ENCODE measurements around the gene MAML1. TPM values are rescaled to one million over a fixed set of nuclear protein-coding genes. Genes with fewer than 3 reads are reported as not detected.
"Not testable (repeated sequence)": the region's sequence is repeated elsewhere in the genome, so short reads cannot be mapped to it uniquely, and the experiment has no call there.

Gene MAML1
- total and polyA plus RNA-seq, 4 donors = 10.8 to 30.4 (median 22.9) TPM

DNA sequence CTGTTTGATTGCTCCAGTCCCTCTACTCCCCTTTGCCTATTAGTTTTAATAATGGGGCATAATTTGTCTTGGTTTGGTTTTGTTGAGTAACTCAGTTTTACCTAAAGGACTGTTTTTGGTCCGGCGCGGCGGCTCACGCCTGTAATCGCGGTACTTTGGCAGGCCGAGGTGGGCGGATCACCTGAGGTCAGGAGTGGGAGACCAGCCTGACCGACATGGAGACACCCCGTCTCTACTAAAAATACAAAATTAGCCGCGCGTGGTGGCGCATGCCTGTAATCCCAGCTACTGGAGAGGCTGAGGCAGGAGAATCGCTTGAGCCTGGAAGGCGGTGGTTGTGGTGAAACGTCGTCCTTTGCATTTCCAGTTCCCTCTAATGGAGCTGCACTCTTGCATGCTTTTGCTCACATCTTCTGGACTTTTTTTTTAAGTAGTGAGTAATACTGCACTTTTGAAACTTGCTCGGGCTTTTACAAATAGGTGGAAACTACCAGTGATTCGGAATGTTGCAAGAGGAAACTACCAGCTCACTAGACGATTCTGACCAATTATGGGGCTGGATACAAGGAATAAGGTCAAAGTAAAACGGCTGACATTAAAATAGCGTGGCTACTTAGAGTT is 721 bp upstream of the MAML1 start:
- peaks cover 10% of the 10 kb centered on the region for H3K36me3 ChIP-seq (ENCODE audit: control insufficient read depth, insufficient read depth, low read length)
- no peaks in the 10 kb centered on the region for H3K27me3 ChIP-seq (ENCODE audit: control insufficient read depth, insufficient read depth, low read length)
- no peaks in the 10 kb centered on the region for H3K9me3 ChIP-seq (ENCODE audit: control insufficient read depth, insufficient read depth, low read length)
- peaks cover 21% of the 10 kb centered on the region for H3K4me1 ChIP-seq (ENCODE audit: control insufficient read depth, insufficient read depth, low read length)
- peak overlapping the region; percentile 70 for H3K27ac ChIP-seq (ENCODE audit: low read depth, low read length)
- H3K4me3 ChIP-seq (ENCODE audit: low read depth, low read length) = peak overlapping the region; percentile 78
- WGBS (ENCODE audit: insufficient coverage) = 89% methylated on average over 9 of the region's 24 CpGs
- DNase-seq (ENCODE audit: low read depth in 4 of 6, low spot score in 6 of 6) = no peak

DNA sequence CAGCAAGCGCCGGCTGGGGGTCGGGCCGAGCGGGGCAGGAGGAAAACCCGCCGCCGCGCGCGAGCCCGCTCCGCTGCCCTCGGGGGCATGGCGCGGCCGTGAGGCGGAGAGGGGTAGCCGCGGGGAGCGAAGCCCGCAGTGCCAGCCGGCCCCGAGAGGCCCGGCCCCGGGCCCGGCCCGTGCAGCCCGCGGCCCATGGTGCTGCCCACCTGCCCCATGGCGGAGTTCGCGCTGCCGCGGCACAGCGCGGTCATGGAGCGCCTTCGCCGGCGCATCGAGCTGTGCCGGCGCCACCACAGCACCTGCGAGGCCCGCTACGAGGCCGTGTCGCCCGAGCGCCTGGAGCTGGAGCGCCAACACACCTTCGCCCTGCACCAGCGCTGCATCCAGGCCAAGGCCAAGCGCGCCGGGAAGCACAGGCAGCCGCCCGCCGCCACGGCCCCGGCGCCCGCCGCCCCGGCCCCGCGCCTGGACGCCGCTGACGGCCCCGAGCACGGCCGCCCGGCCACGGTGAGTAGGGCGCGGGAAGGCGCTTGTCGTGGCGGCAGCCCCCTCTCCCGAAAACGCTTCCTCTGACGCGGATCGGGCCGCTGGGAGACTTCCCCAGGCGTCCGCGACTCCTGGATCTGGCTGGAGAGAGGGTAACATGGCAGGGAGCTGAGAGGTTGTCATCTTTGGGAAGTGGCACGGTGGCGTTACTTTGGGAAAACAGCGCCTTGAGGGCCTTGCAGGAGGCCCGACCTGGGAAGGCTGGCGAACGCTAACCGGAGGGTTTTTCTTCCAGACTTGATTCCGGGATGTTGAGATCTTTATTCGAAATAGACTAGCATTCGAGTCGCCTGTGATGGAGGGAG is 523 bp downstream of the MAML1 start:
- Histone ChIP-seq H3K9me3 (ENCODE audit: control insufficient read depth, insufficient read depth, low read length) (no peaks in the 10 kb centered on the region), H3K27me3 (ENCODE audit: control insufficient read depth, insufficient read depth, low read length) (no peaks in the 10 kb centered on the region), H3K36me3 (ENCODE audit: control insufficient read depth, insufficient read depth, low read length) (peaks cover 7% of the 10 kb centered on the region), H3K27ac (ENCODE audit: low read depth, low read length) (peak overlapping the region; percentile 89), H3K4me3 (ENCODE audit: low read depth, low read length) (peak overlapping the region; percentile 78), H3K4me1 (ENCODE audit: control insufficient read depth, insufficient read depth, low read length) (peaks cover 21% of the 10 kb centered on the region)
- 0% methylated on average over 101 of the region's 101 CpGs for WGBS (ENCODE audit: insufficient coverage)
- DNase-seq (ENCODE audit: low read depth in 4 of 6, low spot score in 6 of 6) = peak in 5 of 6 donors; percentile 13 to 71 (median 38)

DNA sequence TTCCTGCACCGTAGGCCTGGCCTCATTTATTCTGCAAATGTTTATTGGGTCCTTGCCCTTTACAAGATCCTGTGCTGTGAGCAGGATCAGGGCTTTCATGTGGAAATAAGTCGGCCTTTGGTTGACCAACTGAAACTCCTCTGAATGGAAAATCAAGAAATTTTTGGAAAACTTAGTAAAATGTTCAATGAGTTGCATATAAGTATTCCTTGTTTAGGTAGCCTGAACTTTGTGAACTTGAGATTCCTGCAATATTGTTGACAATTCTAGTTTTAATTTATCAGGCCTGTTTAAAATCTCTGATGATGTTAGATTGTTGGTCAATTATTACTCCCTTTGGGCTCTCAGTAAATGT is 1.1 kb downstream of the MAML1 start:
- 0% methylated on average over 2 of the region's 2 CpGs for whole genome bisulfite sequencing (ENCODE audit: insufficient coverage)

DNA sequence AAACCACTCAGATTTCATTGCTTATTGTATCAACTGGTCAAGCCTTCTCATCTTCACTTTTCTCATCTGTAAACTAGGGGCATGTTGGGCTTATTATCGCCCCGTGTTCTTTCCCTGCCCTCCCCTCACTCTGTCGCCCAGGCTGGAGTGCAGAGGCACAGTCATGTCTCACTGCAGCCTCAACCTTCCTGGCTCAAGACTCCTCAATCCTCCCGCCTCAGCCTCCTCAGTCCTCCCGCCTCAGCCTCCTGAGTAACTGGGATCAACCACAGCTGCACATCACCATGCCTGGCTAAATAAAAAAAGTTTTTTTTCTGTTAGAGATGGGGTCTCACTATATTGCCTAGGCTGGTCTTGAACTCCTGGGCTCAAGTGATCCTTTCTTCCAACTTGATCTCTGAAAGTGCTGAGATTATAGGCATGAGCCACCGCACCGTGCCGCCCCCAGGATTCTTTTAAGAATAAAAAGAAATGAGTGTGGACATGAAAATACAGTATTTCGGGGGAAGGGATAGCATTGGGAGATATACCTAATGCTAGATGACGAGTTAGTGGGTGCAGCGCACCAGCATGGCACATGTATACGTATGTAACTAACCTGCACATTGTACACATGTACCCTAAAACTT is 2.0 kb downstream of the MAML1 start:
- peak overlapping the region; percentile 78 for H3K4me3 ChIP-seq (ENCODE audit: low read depth, low read length)
- no peaks in the 10 kb centered on the region for H3K9me3 ChIP-seq (ENCODE audit: control insufficient read depth, insufficient read depth, low read length)
- H3K27me3 ChIP-seq (ENCODE audit: control insufficient read depth, insufficient read depth, low read length) = no peaks in the 10 kb centered on the region
- 38% methylated on average over 3 of the region's 12 CpGs for whole genome bisulfite sequencing (ENCODE audit: insufficient coverage)
- peaks cover 7% of the 10 kb centered on the region for H3K36me3 ChIP-seq (ENCODE audit: control insufficient read depth, insufficient read depth, low read length)
- DNase-seq (ENCODE audit: low read depth in 4 of 6, low spot score in 6 of 6) = no peak
- peaks cover 21% of the 10 kb centered on the region for H3K4me1 ChIP-seq (ENCODE audit: control insufficient read depth, insufficient read depth, low read length)
- H3K27ac ChIP-seq (ENCODE audit: low read depth, low read length) = no peak overlapping the region

More for the DNA sequence above, 1.1 kb downstream of the MAML1 start:
- peak overlapping the region; percentile 89 for H3K27ac ChIP-seq (ENCODE audit: low read depth, low read length)
- H3K9me3 ChIP-seq (ENCODE audit: control insufficient read depth, insufficient read depth, low read length) = no peaks in the 10 kb centered on the region
- H3K4me1 ChIP-seq (ENCODE audit: control insufficient read depth, insufficient read depth, low read length) = peaks cover 21% of the 10 kb centered on the region
- H3K36me3 ChIP-seq (ENCODE audit: control insufficient read depth, insufficient read depth, low read length) = peaks cover 7% of the 10 kb centered on the region
- no peaks in the 10 kb centered on the region for H3K27me3 ChIP-seq (ENCODE audit: control insufficient read depth, insufficient read depth, low read length)
- peak in 1 of 6 donors; percentile 1 for DNase-seq (ENCODE audit: low read depth in 4 of 6, low spot score in 6 of 6)
- H3K4me3 ChIP-seq (ENCODE audit: low read depth, low read length) = peak overlapping the region; percentile 78

DNA sequence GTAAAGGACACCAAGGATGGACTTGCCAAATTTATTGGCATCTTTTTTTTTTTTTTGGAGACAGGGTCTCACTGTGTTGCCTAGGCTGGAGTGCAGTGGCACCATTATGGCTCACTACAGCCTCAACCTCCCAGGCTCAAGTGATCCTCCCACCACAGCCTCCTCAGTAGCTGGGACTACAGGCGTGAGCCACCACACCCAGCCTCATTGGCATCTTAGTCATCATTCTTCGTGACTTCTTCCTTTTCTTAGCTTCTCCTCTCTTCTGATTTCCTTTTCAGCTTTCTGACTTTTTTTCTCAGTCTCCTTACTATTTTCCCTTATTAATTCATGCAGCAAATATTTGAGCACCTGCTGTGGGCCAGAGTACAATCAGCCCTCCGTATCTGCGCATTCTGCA is 6.1 kb downstream of the MAML1 start:
- Histone ChIP-seq H3K4me3 (ENCODE audit: low read depth, low read length) (no peak overlapping the region), H3K4me1 (ENCODE audit: control insufficient read depth, insufficient read depth, low read length) (peaks cover 17% of the 10 kb centered on the region), H3K9me3 (ENCODE audit: control insufficient read depth, insufficient read depth, low read length) (no peaks in the 10 kb centered on the region), H3K27me3 (ENCODE audit: control insufficient read depth, insufficient read depth, low read length) (no peaks in the 10 kb centered on the region), H3K27ac (ENCODE audit: low read depth, low read length) (no peak overlapping the region), H3K36me3 (ENCODE audit: control insufficient read depth, insufficient read depth, low read length) (peaks cover 5% of the 10 kb centered on the region)
- no peak for DNase-seq (ENCODE audit: low read depth in 4 of 6, low spot score in 6 of 6)
- 92% methylated on average over 2 of the region's 4 CpGs for WGBS (ENCODE audit: insufficient coverage)

DNA sequence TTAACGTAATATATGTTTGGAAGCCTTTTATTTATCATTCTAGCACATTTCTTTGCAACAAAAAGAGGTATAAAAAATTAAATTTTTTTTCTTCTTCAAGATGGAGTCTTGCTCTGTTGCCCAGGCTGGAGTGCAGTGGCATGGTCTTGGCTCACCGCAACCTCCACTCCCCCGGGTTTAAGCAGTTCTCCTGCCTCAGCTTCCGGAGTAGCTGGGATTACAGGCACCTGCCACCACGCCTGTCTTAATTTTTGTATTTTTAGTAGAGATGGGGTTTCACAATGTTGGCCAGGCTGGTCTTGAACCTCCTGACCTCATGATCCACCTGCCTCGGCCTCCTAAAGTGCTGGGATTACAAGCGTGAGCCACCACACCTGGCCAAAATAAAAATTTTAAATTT is 11.5 kb downstream of the MAML1 start:
- WGBS (ENCODE audit: insufficient coverage) = 100% methylated on average over 1 of the region's 7 CpGs

DNA sequence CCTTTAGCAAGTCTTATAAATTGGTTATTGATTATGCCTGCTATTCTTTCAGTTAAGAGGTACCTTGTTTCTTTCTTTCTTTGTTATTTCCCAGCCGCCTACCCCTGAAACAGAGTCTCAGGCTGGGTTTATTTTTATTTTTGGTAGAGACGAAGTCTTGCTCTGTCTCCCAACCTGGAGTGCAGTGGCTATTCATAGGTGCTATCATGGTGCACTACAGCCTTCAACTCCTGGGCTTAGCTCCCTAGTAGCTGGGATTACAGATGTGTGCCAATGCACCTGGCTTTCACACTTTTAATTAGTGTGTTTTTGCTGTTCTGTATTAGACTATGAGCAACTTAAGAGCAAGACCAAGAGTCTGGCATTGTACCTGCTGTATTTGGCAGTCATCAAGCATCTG is 14.2 kb downstream of the MAML1 start:
- H3K4me1 ChIP-seq (ENCODE audit: control insufficient read depth, insufficient read depth, low read length) = no peaks in the 10 kb centered on the region
- WGBS (ENCODE audit: insufficient coverage) = 83% methylated on average over 1 of the region's 2 CpGs

More for the DNA sequence above, 11.5 kb downstream of the MAML1 start:
- DNase-seq (ENCODE audit: low read depth in 4 of 6, low spot score in 6 of 6); H3K27me3 ChIP-seq (ENCODE audit: control insufficient read depth, insufficient read depth, low read length); H3K4me1 ChIP-seq (ENCODE audit: control insufficient read depth, insufficient read depth, low read length); H3K9me3 ChIP-seq (ENCODE audit: control insufficient read depth, insufficient read depth, low read length); H3K4me3 ChIP-seq (ENCODE audit: low read depth, low read length); H3K36me3 ChIP-seq (ENCODE audit: control insufficient read depth, insufficient read depth, low read length); H3K27ac ChIP-seq (ENCODE audit: low read depth, low read length): not testable (repeated sequence)

DNA sequence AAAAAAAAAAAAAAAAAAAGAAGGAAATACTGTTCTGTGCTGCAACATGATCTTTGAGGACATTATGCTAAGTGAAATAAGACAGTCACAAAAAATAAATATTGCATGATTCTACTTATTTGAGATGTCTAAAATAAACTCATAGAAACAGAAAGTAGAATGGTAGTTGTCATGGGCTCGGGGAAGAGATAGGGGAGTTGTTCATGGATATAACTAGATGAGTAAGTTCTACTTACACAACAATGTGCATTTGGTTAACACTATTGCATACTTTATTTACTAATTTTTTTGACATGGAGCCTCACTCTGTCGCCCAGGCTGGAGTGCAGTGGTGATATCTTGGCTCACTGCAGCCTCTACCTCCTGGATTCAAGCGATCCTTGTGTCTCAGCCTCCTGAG is 15.2 kb downstream of the MAML1 start:
- no peak overlapping the region for H3K27ac ChIP-seq (ENCODE audit: low read depth, low read length)
- H3K4me3 ChIP-seq (ENCODE audit: low read depth, low read length) = no peak overlapping the region
- DNase-seq (ENCODE audit: low read depth in 4 of 6, low spot score in 6 of 6) = no peak
- peaks cover 3% of the 10 kb centered on the region for H3K36me3 ChIP-seq (ENCODE audit: control insufficient read depth, insufficient read depth, low read length)
- H3K4me1 ChIP-seq (ENCODE audit: control insufficient read depth, insufficient read depth, low read length) = no peaks in the 10 kb centered on the region
- 100% methylated on average over 2 of the region's 3 CpGs for WGBS (ENCODE audit: insufficient coverage)
- no peaks in the 10 kb centered on the region for H3K27me3 ChIP-seq (ENCODE audit: control insufficient read depth, insufficient read depth, low read length)
- H3K9me3 ChIP-seq (ENCODE audit: control insufficient read depth, insufficient read depth, low read length) = no peaks in the 10 kb centered on the region

More for the DNA sequence above, 14.2 kb downstream of the MAML1 start:
- no peaks in the 10 kb centered on the region for H3K27me3 ChIP-seq (ENCODE audit: control insufficient read depth, insufficient read depth, low read length)
- DNase-seq (ENCODE audit: low read depth in 4 of 6, low spot score in 6 of 6) = no peak
- no peak overlapping the region for H3K4me3 ChIP-seq (ENCODE audit: low read depth, low read length)
- no peaks in the 10 kb centered on the region for H3K9me3 ChIP-seq (ENCODE audit: control insufficient read depth, insufficient read depth, low read length)
- H3K36me3 ChIP-seq (ENCODE audit: control insufficient read depth, insufficient read depth, low read length) = peaks cover 3% of the 10 kb centered on the region
- no peak overlapping the region for H3K27ac ChIP-seq (ENCODE audit: low read depth, low read length)

DNA sequence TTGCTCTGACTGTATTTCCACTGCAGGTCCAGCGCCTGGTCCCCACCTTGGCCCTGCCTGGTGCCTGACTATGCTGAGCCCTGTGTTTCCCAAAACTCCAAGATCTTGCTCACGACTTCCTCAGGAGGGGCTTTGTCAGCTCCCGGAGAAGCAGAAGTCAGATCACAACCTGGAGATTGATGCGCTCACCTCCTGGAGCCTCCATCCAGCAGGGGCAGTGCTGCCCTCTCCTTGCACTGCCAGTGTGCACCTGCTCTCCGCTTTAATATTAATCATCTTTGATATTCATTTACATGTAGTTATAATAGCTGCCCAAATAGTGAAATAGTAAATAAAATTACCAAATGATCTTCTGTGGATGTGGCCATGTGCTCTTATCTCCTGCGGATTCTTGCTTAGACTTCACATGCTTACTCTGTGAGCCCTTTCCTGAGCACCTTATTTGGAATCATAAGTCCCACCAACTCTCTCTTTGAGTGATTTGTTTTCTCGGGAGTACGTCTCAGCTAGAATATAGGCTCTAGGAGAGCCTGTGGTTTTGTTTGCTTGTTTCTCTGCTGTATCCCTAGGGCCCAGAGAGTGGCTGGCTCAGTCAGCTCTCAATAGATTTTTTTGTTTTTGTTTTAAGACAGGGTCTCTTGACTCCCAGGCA is 17.4 kb downstream of the MAML1 start:
- Histone ChIP-seq H3K9me3 (ENCODE audit: control insufficient read depth, insufficient read depth, low read length) (no peaks in the 10 kb centered on the region), H3K27ac (ENCODE audit: low read depth, low read length) (no peak overlapping the region), H3K4me1 (ENCODE audit: control insufficient read depth, insufficient read depth, low read length) (no peaks in the 10 kb centered on the region), H3K27me3 (ENCODE audit: control insufficient read depth, insufficient read depth, low read length) (no peaks in the 10 kb centered on the region), H3K4me3 (ENCODE audit: low read depth, low read length) (no peak overlapping the region), H3K36me3 (ENCODE audit: control insufficient read depth, insufficient read depth, low read length) (peaks cover 5% of the 10 kb centered on the region)
- 80% methylated on average over 3 of the region's 8 CpGs for WGBS (ENCODE audit: insufficient coverage)
- no peak for DNase-seq (ENCODE audit: low read depth in 4 of 6, low spot score in 6 of 6)

Data from spinal cord (tissue), 10 donors.